ENCODE data around the gene HDAC9. TPM values are rescaled to one million over a fixed set of nuclear protein-coding genes. Genes with fewer than 3 reads are reported as not detected.

The HDAC9 gene
- total RNA-seq, 2 experiments from 2014 or later, result not detected

DNA sequence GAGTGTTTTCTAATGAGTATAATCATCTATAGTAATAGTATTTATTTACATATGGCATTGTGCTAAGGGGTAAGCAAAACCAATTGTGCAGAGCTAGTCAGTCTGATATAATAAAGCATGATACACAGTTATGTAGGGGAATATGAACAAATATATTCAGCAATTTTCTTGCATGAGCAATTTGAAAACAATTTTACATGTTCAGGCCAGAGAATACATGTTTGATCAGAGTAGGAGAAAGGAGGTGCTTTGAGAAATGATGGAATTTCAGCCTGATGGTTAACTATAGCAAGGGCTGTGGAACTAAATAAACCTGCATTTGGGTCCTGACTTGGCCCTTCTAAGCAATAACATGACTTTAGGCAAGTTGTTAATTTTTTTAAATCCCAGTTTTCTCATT lies 407.3 kb downstream of the HDAC9 start:
- no peak for DNase-seq
- H3K9me3 Mint-ChIP-seq, result peaks cover 4% of the 10 kb centered on the region
- intact Hi-C loops (cut with micrococcal nuclease), result no loop called here
- no peaks in the 10 kb centered on the region for H3K36me3 Mint-ChIP-seq (ENCODE audit: low read depth)
- no peak overlapping the region for H3K4me3 Mint-ChIP-seq
- H3K27ac Mint-ChIP-seq, result no peak overlapping the region
- no peaks in the 10 kb centered on the region for H3K27me3 Mint-ChIP-seq (ENCODE audit: low read depth)
- no peaks in the 10 kb centered on the region for H3K4me1 Mint-ChIP-seq (ENCODE audit: low read depth)
- CTCF ChIA-PET, result no interaction called here

DNA sequence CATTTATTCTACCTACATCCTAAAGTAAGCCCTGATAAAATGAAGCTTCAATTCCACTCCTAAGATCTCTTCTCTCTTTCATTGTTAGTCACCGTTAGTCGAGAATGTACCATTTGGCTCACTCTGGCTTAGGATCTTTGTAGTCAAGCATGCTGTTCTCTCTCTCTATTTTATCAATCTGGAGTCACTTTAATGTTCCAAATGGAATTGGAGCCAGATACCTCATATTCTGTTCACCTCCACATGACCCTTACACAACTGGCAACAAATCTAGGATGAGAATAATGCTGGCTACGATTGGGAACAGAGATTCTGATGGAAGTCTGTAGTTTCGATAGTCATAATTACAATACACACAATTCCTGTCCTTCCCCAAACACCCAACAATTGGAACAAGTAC lies 408.1 kb downstream of the HDAC9 start:
- DNase-seq, result no peak
- intact Hi-C loops (cut with micrococcal nuclease), result no loop called here
- no peaks in the 10 kb centered on the region for H3K4me1 Mint-ChIP-seq (ENCODE audit: low read depth)
- H3K4me3 Mint-ChIP-seq, result no peak overlapping the region
- no peaks in the 10 kb centered on the region for H3K27me3 Mint-ChIP-seq (ENCODE audit: low read depth)
- H3K36me3 Mint-ChIP-seq (ENCODE audit: low read depth), result no peaks in the 10 kb centered on the region
- CTCF ChIA-PET, result no interaction called here
- no peak overlapping the region for H3K27ac Mint-ChIP-seq
- H3K9me3 Mint-ChIP-seq, result peaks cover 4% of the 10 kb centered on the region

DNA sequence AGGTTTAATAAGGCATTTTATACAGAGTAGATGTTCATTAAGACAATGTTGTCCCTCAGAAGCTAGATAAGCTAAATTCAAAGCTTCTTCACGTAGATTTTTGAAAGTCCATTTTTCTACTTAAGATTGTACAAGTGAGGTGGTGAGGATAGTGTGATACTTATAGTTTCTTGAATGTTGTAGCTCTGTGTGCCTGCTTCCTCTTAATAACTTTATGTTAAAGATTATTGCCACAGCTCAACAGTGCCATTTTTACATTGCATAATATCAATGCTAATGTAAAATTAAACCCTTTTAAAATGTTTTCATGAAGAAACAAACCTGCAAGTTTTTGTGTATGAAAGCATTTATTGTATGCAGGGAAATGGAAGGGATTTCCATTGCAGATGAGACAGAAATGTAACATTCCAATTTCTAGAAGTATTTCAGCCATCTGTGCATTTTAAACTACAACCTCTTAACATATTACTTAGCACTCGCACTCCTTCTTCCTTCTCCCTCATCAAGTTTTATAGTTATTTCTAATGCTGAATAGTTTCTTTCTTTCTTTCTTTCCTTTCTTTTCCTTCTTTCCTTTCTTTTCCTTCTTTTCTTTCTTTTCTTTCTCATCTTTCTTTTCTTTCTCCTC lies 409.9 kb downstream of the HDAC9 start:
- no peak overlapping the region for H3K4me3 Mint-ChIP-seq
- H3K36me3 Mint-ChIP-seq (ENCODE audit: low read depth), result no peaks in the 10 kb centered on the region
- CTCF ChIA-PET, result no interaction called here
- no peak overlapping the region for H3K27ac Mint-ChIP-seq
- no peaks in the 10 kb centered on the region for H3K27me3 Mint-ChIP-seq (ENCODE audit: low read depth)
- H3K4me1 Mint-ChIP-seq (ENCODE audit: low read depth), result no peaks in the 10 kb centered on the region
- H3K9me3 Mint-ChIP-seq, result peaks cover 5% of the 10 kb centered on the region
- intact Hi-C loops (cut with micrococcal nuclease), result no loop called here
- DNase-seq, result no peak

DNA sequence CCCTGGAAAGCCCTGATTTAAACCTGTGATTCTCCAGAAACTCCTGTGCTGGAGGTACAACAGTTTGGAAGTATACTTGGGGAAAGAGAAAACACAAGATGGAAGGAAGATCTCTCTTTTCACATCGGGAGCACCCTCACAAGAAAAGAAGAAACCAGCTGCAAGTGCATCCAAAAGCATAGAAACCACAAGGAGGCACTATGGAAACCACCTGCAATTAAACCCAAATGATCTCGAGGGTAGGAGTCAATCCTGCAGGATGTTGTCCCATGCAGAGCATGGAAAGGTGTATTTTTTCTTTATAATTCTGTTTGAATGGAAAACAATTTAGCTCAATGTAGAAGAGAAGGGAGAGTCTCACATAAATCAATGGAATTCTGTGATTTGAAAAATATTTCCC lies 411.4 kb downstream of the HDAC9 start:
- no peak overlapping the region for H3K27ac Mint-ChIP-seq
- H3K9me3 Mint-ChIP-seq, result peaks cover 7% of the 10 kb centered on the region
- CTCF ChIA-PET, result no interaction called here
- no peak overlapping the region for H3K4me3 Mint-ChIP-seq
- DNase-seq, result no peak
- intact Hi-C loops (cut with micrococcal nuclease), result no loop called here
- no peaks in the 10 kb centered on the region for H3K36me3 Mint-ChIP-seq (ENCODE audit: low read depth)
- no peaks in the 10 kb centered on the region for H3K4me1 Mint-ChIP-seq (ENCODE audit: low read depth)
- H3K27me3 Mint-ChIP-seq (ENCODE audit: low read depth), result no peaks in the 10 kb centered on the region

DNA sequence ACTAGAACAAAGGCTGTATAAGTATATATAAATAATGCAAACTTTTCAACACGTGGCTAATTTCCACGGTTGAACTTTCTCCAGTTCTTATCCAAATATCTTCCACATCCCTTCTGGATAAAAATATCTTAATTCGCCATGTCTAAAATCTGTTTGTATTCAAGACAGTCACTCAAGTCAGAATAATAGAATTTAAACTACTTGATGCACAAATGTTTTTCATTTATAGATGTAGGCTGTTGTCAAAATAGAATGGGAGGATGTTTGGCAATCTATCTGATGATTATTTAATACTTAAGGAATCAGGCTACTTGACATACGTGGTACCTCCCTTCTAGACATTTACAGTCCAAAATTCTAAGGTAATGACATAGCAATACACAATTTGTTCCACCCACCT lies 417.6 kb downstream of the HDAC9 start:
- no peaks in the 10 kb centered on the region for H3K27me3 Mint-ChIP-seq (ENCODE audit: low read depth)
- H3K9me3 Mint-ChIP-seq, result peaks cover 4% of the 10 kb centered on the region
- CTCF ChIA-PET, result no interaction called here
- H3K4me1 Mint-ChIP-seq (ENCODE audit: low read depth), result no peaks in the 10 kb centered on the region
- no peaks in the 10 kb centered on the region for H3K36me3 Mint-ChIP-seq (ENCODE audit: low read depth)
- DNase-seq, result no peak
- no peak overlapping the region for H3K4me3 Mint-ChIP-seq
- intact Hi-C loops (cut with micrococcal nuclease), result no loop called here
- H3K27ac Mint-ChIP-seq, result no peak overlapping the region

DNA sequence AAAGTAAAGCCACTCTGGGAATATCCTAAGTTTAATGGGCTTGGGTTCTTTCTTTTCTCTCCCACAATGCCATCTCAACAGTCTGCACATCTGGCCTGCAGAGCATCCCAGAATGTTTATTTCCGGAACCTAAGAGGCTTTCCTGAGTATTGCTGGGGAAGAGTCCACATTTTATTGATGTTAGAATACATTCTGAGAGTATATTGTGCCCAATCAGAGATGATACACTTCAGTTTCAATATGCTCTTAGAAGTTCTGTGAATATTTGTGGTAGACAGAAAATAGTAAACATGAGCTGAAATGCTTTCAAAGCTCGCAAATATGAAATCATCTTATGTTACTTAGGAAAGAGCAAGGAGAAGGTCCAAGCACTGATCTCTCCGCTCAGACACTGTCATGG lies 421.3 kb downstream of the HDAC9 start:
- Mint-ChIP-seq H3K9me3 (peaks cover 3% of the 10 kb centered on the region), H3K4me3 (no peak overlapping the region), H3K4me1 (ENCODE audit: low read depth) (no peaks in the 10 kb centered on the region), H3K36me3 (ENCODE audit: low read depth) (no peaks in the 10 kb centered on the region), H3K27ac (no peak overlapping the region), H3K27me3 (ENCODE audit: low read depth) (no peaks in the 10 kb centered on the region)
- CTCF ChIA-PET, result no interaction called here
- intact Hi-C loops (cut with micrococcal nuclease), result no loop called here
- no peak for DNase-seq

DNA sequence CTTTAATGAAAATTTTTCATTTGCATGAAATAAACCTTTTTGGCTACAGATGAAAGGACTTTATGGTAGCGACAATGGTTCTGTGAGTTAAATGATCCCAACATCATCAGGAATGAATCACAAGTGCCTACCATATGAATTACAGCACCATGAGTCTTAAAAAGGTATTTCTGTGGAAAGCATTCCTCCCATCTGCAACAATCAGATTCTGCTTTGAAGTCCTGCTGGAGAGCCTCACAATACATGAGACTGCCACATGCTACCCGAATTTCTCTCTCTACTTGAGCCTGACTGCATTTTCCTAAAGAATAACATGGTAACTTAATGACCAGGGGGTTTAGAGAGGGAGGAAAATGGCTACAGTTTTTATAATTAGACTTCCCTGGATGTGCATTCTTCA lies 431.6 kb downstream of the HDAC9 start:
- CTCF ChIA-PET, result no interaction called here
- H3K36me3 Mint-ChIP-seq (ENCODE audit: low read depth), result no peaks in the 10 kb centered on the region
- H3K27ac Mint-ChIP-seq, result no peak overlapping the region
- no peak overlapping the region for H3K4me3 Mint-ChIP-seq
- no peak for DNase-seq
- no peaks in the 10 kb centered on the region for H3K27me3 Mint-ChIP-seq (ENCODE audit: low read depth)
- intact Hi-C loops (cut with micrococcal nuclease), result no loop called here
- no peaks in the 10 kb centered on the region for H3K4me1 Mint-ChIP-seq (ENCODE audit: low read depth)
- peaks cover 2% of the 10 kb centered on the region for H3K9me3 Mint-ChIP-seq

DNA sequence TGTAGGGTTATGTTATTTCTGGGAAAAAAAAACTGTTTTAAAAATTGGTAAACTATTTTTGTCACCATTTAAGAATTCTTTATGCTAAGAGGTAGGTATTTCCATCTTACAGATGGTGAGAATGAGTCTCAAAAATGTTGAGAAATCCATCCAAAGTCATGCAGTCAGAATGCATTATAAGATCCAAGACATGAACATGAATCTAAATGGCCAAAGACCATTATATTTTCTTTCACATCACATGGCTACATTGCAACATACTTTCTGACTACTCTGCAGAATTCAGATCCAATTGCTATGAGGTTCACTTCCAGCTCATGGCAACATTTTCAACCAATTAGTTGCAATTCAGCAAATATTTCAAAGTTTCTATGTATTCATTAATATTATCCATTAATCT lies 440.7 kb downstream of the HDAC9 start:
- DNase-seq, result no peak
- peaks cover 6% of the 10 kb centered on the region for H3K9me3 Mint-ChIP-seq
- no peaks in the 10 kb centered on the region for H3K36me3 Mint-ChIP-seq (ENCODE audit: low read depth)
- CTCF ChIA-PET, result no interaction called here
- H3K4me3 Mint-ChIP-seq, result no peak overlapping the region
- H3K27ac Mint-ChIP-seq, result no peak overlapping the region
- H3K27me3 Mint-ChIP-seq (ENCODE audit: low read depth), result no peaks in the 10 kb centered on the region
- intact Hi-C loops (cut with micrococcal nuclease), result no loop called here
- no peaks in the 10 kb centered on the region for H3K4me1 Mint-ChIP-seq (ENCODE audit: low read depth)

DNA sequence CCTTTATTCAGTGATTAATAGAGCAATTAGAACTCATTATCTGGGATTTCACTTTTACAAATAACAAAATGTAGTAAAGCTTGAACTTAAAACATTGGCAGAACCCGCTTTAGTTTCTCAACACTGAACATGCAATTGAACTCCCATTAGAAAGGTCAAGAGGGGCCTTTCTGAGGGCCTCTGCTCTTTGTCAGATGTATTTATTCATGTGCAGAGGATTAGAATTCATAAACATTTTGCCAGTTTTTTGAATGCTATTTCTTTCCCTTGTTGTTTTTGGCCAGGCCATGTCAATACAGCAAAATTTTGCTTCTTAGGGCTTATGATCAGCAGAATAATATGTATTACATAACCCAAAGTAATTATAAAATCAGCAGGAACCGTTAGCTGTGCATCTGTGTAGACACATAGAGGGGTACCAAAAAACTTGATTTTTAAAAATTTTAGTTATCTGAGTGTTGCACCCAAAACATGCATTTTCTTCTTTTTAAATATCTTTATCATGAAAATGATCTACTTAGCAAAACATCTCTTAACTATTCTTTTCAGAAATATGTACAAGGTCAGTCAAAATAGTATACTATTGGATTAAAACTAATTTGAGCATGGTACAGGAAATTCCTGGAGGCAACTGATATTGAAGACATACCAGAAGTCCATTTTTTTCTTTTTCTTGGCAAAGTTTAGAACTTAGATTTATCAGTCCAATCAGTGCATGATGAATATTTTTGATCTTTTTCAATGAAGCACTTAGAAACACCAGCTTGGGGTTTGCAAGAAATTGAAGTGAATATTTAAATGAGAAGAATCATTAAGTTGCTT lies 444.4 kb downstream of the HDAC9 start:
- Mint-ChIP-seq H3K9me3 (no peaks in the 10 kb centered on the region), H3K27ac (no peak overlapping the region), H3K4me3 (no peak overlapping the region), H3K36me3 (ENCODE audit: low read depth) (no peaks in the 10 kb centered on the region), H3K27me3 (ENCODE audit: low read depth) (no peaks in the 10 kb centered on the region), H3K4me1 (ENCODE audit: low read depth) (no peaks in the 10 kb centered on the region)
- DNase-seq, result no peak
- CTCF ChIA-PET, result no interaction called here
- intact Hi-C loops (cut with micrococcal nuclease), result no loop called here

GRCh38 chr7:18940593-18941134 lies 445.1 kb downstream of the HDAC9 start:
- Mint-ChIP-seq H3K27me3 (ENCODE audit: low read depth) (no peaks in the 10 kb centered on the region), H3K36me3 (ENCODE audit: low read depth) (no peaks in the 10 kb centered on the region), H3K27ac (no peak overlapping the region), H3K4me3 (no peak overlapping the region), H3K9me3 (no peaks in the 10 kb centered on the region), H3K4me1 (ENCODE audit: low read depth) (no peaks in the 10 kb centered on the region)
- CTCF ChIA-PET, result no interaction called here
- no peak for DNase-seq
- intact Hi-C loops (cut with micrococcal nuclease), result no loop called here

DNA sequence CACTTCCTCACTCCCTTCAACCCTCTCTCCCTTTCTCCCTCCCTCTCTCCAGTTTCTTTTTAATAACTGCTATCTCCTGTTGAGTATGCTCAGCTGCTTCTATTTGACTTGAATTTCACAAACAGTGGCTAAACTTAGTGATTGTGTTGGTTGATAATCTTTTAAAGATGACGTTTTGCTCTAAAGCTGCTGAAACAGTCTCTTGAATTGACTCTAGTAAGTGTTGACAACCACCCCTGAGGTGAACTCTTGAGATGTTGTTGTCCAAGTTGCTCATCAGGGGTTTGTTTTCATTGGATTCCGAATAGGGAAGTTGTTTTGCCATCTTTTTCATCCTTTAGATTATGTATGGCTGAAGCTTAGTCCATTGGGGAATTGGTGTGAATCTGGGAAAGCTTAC lies 445.7 kb downstream of the HDAC9 start:
- CTCF ChIA-PET, result no interaction called here
- Mint-ChIP-seq H3K36me3 (ENCODE audit: low read depth) (no peaks in the 10 kb centered on the region), H3K27ac (no peak overlapping the region), H3K27me3 (ENCODE audit: low read depth) (no peaks in the 10 kb centered on the region), H3K4me1 (ENCODE audit: low read depth) (no peaks in the 10 kb centered on the region), H3K9me3 (no peaks in the 10 kb centered on the region), H3K4me3 (no peak overlapping the region)
- no peak for DNase-seq
- intact Hi-C loops (cut with micrococcal nuclease), result no loop called here

- no peaks in the 10 kb centered on the region for H3K4me1 Mint-ChIP-seq (ENCODE audit: low read depth)
- intact Hi-C loops (cut with micrococcal nuclease), result no loop called here
- no peaks in the 10 kb centered on the region for H3K9me3 Mint-ChIP-seq
- no peaks in the 10 kb centered on the region for H3K27me3 Mint-ChIP-seq (ENCODE audit: low read depth)
- CTCF ChIA-PET, result no interaction called here
- no peak overlapping the region for H3K27ac Mint-ChIP-seq
- H3K36me3 Mint-ChIP-seq (ENCODE audit: low read depth), result no peaks in the 10 kb centered on the region
- no peak for DNase-seq
- no peak overlapping the region for H3K4me3 Mint-ChIP-seq
Measured at GRCh38 chr7:18948521-18948920, 453.0 kb downstream of the HDAC9 start.

DNA sequence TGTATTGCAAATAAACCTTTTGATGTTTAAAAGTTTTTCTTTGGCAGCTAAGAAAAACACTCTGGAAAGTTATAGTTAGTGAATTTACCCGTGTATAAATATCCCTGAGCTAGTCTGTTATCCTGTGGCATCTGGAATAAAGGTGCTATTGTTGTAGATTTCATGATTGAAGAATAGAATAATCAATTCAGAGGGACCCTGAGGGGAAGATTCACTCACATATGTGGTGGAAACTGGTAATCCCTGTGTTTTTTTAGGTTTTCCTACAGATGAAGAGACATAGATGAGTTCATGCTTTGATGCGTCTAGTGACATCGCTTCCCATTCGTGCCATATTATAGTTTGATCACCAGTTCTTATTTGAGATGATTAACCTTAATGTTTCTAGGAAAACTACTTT lies 457.3 kb downstream of the HDAC9 start:
- no peaks in the 10 kb centered on the region for H3K36me3 Mint-ChIP-seq (ENCODE audit: low read depth)

More for the DNA sequence above, 457.3 kb downstream of the HDAC9 start:
- H3K27ac Mint-ChIP-seq, result no peak overlapping the region
- no peaks in the 10 kb centered on the region for H3K27me3 Mint-ChIP-seq (ENCODE audit: low read depth)
- no peak overlapping the region for H3K4me3 Mint-ChIP-seq
- no peaks in the 10 kb centered on the region for H3K4me1 Mint-ChIP-seq (ENCODE audit: low read depth)
- intact Hi-C loops (cut with micrococcal nuclease), result no loop called here
- DNase-seq, result no peak
- CTCF ChIA-PET, result interaction anchor here (0.7 kb wide), 1 partner anchor 41 kb away, joined by 3 read pairs; no protein-coding TSS in a partner anchor
- peaks cover 1% of the 10 kb centered on the region for H3K9me3 Mint-ChIP-seq
